Glutamatergic neuron (in vitro differentiated cells): ENCODE results near the gene GOLIM4. TPM values are rescaled to one million over a fixed set of nuclear protein-coding genes. Genes with fewer than 3 reads are reported as not detected.
A peak's percentile ranks its signal among the peaks of the same experiment; 100 is the strongest.

Experiments
- DNase-seq: peaks from one replicate; pipeline ENCODE4 v3.0.0; 2022
- H3K27ac Mint-ChIP-seq: one replicate; pipeline ENCODE4 v1.8.0; 2020; ENCODE audit warnings: mild to moderate bottlenecking, mixed read lengths, inconsistent platforms; ENCODE audit not compliant: unreplicated experiment
- H3K27me3 Mint-ChIP-seq: one replicate; pipeline ENCODE4 v1.8.0; 2020; ENCODE audit warnings: mild to moderate bottlenecking, moderate library complexity, mixed read lengths, inconsistent platforms; ENCODE audit not compliant: unreplicated experiment
- H3K36me3 Mint-ChIP-seq: one replicate; pipeline ENCODE4 v1.8.0; 2020; ENCODE audit warnings: mild to moderate bottlenecking, mixed read lengths, inconsistent platforms; ENCODE audit not compliant: unreplicated experiment
- H3K4me1 Mint-ChIP-seq: one replicate; pipeline ENCODE4 v1.8.0; 2020; ENCODE audit warnings: mild to moderate bottlenecking, low read depth, mixed read lengths, inconsistent platforms; ENCODE audit not compliant: unreplicated experiment
- H3K4me3 Mint-ChIP-seq: one replicate; pipeline ENCODE4 v1.8.0; 2020; ENCODE audit warnings: mild to moderate bottlenecking, mixed read lengths, inconsistent platforms; ENCODE audit not compliant: unreplicated experiment
- H3K9me3 Mint-ChIP-seq: one replicate; pipeline ENCODE4 v1.8.0; 2020; ENCODE audit warnings: mild to moderate bottlenecking, moderate library complexity, mixed read lengths, inconsistent platforms; ENCODE audit not compliant: unreplicated experiment
- total RNA-seq: library from RNA; stranded (reverse); fragmentation: NEBNext Ultra II Directional; extraction: Animal tissue kit (Norgen Biotek cat#: 25700); gene quantifications from one replicate; pipeline ENCODE4 v1.2.1, GENCODE V29; 2021; ENCODE audit not compliant: unreplicated experiment
- TF ChIP-seq, protein P1 (sequence below): fragments of 200-600 bp; sonication (generic); IDR thresholded peaks from one replicate; pipeline ENCODE4 v1.5.0; 2021; ENCODE audit not compliant: partially characterized antibody, unreplicated experiment

The GOLIM4 gene
- total RNA-seq, 1 donor from 2014 or later = 31.7 TPM

DNA sequence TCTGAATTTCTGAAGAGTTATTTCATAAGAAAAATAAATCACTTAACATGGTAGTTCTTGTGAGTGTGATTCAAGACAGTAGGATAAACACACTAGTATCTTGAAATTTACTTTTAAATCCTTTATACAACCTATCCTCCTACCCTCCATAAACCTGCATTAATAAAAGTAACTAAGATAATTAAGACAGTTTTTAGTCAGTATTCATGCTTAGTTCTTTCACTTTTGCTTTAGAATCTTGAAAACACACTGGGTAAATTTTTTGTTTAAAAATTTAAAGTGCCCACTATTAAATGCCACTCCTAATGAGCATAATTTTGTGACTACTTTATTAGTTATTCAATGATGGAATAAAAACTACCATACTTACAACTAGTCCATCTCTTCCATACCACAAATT is 28.8 kb downstream of the GOLIM4 start:
- no peak overlapping the region for H3K27ac Mint-ChIP-seq
- H3K36me3 Mint-ChIP-seq = no peaks in the 10 kb centered on the region
- TF ChIP-seq, protein P1, sequence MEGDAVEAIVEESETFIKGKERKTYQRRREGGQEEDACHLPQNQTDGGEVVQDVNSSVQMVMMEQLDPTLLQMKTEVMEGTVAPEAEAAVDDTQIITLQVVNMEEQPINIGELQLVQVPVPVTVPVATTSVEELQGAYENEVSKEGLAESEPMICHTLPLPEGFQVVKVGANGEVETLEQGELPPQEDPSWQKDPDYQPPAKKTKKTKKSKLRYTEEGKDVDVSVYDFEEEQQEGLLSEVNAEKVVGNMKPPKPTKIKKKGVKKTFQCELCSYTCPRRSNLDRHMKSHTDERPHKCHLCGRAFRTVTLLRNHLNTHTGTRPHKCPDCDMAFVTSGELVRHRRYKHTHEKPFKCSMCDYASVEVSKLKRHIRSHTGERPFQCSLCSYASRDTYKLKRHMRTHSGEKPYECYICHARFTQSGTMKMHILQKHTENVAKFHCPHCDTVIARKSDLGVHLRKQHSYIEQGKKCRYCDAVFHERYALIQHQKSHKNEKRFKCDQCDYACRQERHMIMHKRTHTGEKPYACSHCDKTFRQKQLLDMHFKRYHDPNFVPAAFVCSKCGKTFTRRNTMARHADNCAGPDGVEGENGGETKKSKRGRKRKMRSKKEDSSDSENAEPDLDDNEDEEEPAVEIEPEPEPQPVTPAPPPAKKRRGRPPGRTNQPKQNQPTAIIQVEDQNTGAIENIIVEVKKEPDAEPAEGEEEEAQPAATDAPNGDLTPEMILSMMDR = no peak
- no peaks in the 10 kb centered on the region for H3K9me3 Mint-ChIP-seq
- DNase-seq = no peak
- H3K27me3 Mint-ChIP-seq = no peaks in the 10 kb centered on the region
- H3K4me3 Mint-ChIP-seq = no peak overlapping the region
- peaks cover 14% of the 10 kb centered on the region for H3K4me1 Mint-ChIP-seq

DNA sequence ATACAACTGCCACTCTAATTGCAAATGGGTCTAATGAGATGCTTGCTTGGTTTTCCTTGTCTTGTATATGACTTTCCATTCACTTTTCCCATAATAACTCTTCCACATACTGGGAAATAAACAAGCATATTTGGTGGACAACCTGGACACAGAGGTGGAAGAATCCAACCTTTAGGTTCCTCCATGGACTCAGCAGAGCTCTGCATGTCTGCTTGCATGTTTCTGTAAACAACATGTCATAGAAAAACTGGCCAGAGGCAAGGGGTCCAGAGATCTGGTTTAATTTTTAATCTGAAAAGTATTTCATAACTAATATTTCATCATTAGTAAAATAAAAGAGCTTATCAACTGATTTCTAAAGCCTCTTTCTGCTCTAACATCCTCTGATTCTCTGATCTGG is 30.2 kb downstream of the GOLIM4 start:
- H3K4me1 Mint-ChIP-seq = peaks cover 14% of the 10 kb centered on the region
- no peak overlapping the region for H3K4me3 Mint-ChIP-seq
- H3K9me3 Mint-ChIP-seq = no peaks in the 10 kb centered on the region
- no peaks in the 10 kb centered on the region for H3K36me3 Mint-ChIP-seq
- no peak for DNase-seq
- peak overlapping the region; percentile 67 for H3K27ac Mint-ChIP-seq
- TF ChIP-seq, protein P1 = no peak
- H3K27me3 Mint-ChIP-seq = no peaks in the 10 kb centered on the region

DNA sequence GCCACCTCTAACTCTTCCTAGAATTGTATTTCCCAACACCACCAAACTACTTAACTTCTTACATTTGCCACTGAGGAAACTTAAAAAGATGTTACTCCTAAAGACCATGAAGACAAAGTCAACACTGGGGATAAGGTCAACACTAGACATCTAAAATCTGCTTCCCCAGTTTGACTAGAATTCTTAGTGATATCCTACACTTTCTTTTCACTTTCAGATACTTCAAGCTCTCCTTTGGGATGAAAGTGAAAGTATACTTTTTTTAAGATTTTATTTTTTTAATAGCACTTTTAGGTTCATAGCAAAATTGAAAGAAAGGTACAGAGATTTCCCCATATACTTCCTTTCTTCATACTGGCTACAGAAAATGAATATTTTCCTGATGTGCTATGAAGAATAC is 32.6 kb downstream of the GOLIM4 start:
- Mint-ChIP-seq H3K27ac (no peak overlapping the region), H3K9me3 (no peaks in the 10 kb centered on the region), H3K4me3 (no peak overlapping the region), H3K27me3 (no peaks in the 10 kb centered on the region), H3K4me1 (peaks cover 14% of the 10 kb centered on the region), H3K36me3 (no peaks in the 10 kb centered on the region)
- DNase-seq = no peak
- TF ChIP-seq, protein P1 = no peak

DNA sequence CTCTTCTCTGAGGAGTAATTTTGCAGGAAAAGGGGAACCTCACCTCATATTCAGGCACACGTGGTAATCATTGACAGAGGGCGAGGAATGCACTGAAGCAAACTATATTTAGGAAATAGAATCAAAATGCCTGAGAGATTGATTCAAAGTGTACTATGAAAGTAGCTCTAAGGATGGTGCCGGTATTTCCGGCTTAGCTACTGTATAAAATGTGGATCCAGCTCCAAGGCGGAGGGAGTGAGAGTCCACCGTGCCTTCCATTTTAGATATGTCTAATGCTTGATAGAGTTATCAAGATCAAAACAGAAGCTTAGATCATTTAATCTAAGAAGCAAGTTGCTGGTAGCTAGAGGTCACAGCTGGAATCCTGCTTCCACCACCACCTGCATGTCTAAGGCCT is 33.0 kb downstream of the GOLIM4 start:
- Mint-ChIP-seq H3K4me3 (no peak overlapping the region), H3K36me3 (no peaks in the 10 kb centered on the region), H3K27ac (no peak overlapping the region), H3K27me3 (no peaks in the 10 kb centered on the region), H3K4me1 (peaks cover 14% of the 10 kb centered on the region), H3K9me3 (no peaks in the 10 kb centered on the region)
- TF ChIP-seq, protein P1 = no peak
- no peak for DNase-seq

DNA sequence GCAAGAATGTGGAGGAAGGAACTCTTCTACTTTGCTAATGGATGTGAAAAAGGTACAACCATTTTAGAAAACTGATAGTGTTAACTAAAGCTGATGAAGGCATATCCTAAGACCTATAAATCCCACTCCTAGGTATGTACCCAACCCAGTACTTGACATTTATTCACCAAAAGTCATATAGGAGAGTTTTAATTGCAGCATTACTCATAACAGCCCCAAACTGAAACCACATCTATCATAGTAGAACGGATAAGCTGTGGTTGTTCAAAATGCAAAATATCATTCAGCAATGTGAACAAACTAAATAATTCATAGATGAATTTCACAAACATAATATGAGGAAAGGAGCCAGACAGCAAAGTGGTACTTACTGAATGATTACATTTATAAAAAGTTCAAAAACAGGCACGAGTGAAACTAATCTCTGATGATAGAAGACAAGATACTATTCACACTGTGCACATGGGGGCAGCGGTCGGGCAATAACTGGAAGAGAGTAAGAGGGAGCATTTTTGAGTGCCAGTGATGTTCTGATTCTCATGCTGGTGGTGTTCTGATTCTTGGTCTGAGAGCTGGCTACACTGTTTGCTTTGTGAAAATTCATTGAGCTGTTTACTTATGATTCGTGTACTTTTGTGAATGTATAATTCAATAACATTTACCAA is 34.3 kb downstream of the GOLIM4 start:
- H3K9me3 Mint-ChIP-seq = peaks cover 3% of the 10 kb centered on the region
- TF ChIP-seq, protein P1 = no peak
- H3K27me3 Mint-ChIP-seq = no peaks in the 10 kb centered on the region
- H3K27ac Mint-ChIP-seq = no peak overlapping the region
- H3K4me1 Mint-ChIP-seq = peaks cover 9% of the 10 kb centered on the region
- H3K4me3 Mint-ChIP-seq = no peak overlapping the region
- DNase-seq = no peak
- peaks cover 8% of the 10 kb centered on the region for H3K36me3 Mint-ChIP-seq
